Osteoblast (primary cell): Measurements from ENCODE around the gene TMEM248. TPM values are rescaled to one million over a fixed set of nuclear protein-coding genes. Genes with fewer than 3 reads are reported as not detected.

Source experiments
- DNase-seq: peaks from one replicate; pipeline ENCODE4 v3.0.0; 2011; ENCODE audit warnings: low spot score, mixed read lengths; ENCODE audit not compliant: insufficient read length; ENCODE audit errors: missing footprints
- H2AFZ ChIP-seq: 2 replicates; pipeline ENCODE4 v1.6.0; 2011; ENCODE audit warnings: mild to moderate bottlenecking, low read length
- H3K27ac ChIP-seq: 2 replicates; pipeline ENCODE4 v1.5.1; 2011; ENCODE audit warnings: mild to moderate bottlenecking, low read depth, low read length, moderate library complexity
- H3K27me3 ChIP-seq: 2 replicates; pipeline ENCODE4 v1.6.0; 2012; ENCODE audit warnings: mild to moderate bottlenecking, control low read depth, inconsistent platforms, low read length, moderate library complexity; ENCODE audit not compliant: insufficient read depth
- H3K36me3 ChIP-seq: 2 replicates; pipeline ENCODE4 v1.5.1; 2011; ENCODE audit warnings: mild to moderate bottlenecking, low read length, control low read depth, moderate library complexity; ENCODE audit not compliant: insufficient read depth
- H3K4me1 ChIP-seq: 2 replicates; pipeline ENCODE4 v1.5.1; 2011; ENCODE audit warnings: mild to moderate bottlenecking, low read length, control low read depth, moderate library complexity; ENCODE audit not compliant: insufficient read depth
- H3K4me2 ChIP-seq: 2 replicates; pipeline ENCODE4 v1.6.0; 2011; ENCODE audit warnings: mild to moderate bottlenecking, low read length; ENCODE audit not compliant: insufficient read depth
- H3K4me3 ChIP-seq: fragments of 200-600 bp; sonication (generic); 3 replicates; pipeline ENCODE4 v1.5.1; 2012; ENCODE audit warnings: mild to moderate bottlenecking, low read length, inconsistent platforms; ENCODE audit not compliant: insufficient read depth
- H3K79me2 ChIP-seq: 2 replicates; pipeline ENCODE4 v1.6.0; 2012; ENCODE audit warnings: mild to moderate bottlenecking, low read length, control low read depth, inconsistent platforms; ENCODE audit not compliant: insufficient read depth
- H3K9me3 ChIP-seq: 2 replicates; pipeline ENCODE4 v1.5.1; 2011; ENCODE audit warnings: low read depth, low read length, control low read depth
- H4K20me1 ChIP-seq: 2 replicates; pipeline ENCODE4 v1.6.0; 2012; ENCODE audit warnings: mild to moderate bottlenecking, low read length, control low read depth; ENCODE audit not compliant: insufficient read depth
- CTCF ChIP-seq: IDR thresholded peaks from 2 replicates; pipeline ENCODE4 v1.5.1; 2011; ENCODE audit warnings: mild to moderate bottlenecking, low read depth, low read length, moderate library complexity; ENCODE audit errors: extremely low read depth
- total RNA-seq: library from RNA; depleted of rRNA; stranded (reverse); fragments of >200 nt; gene quantifications from 2 replicates; pipeline ENCODE4 v1.2.3, GENCODE V29; 2012

TMEM248 gene
- total RNA-seq, 1 donor: 118 TPM

- TF ChIP-seq CTCF: no peak
- Histone ChIP-seq H3K4me3 (no peak overlapping the region), H3K36me3 (peaks cover 69% of the 10 kb centered on the region), H3K9me3 (no peaks in the 10 kb centered on the region), H3K79me2 (peaks cover under 1% of the 10 kb centered on the region), H3K4me2 (no peak overlapping the region), H3K27me3 (no peaks in the 10 kb centered on the region), H3K27ac (peak overlapping the region; percentile 8), H4K20me1 (peaks cover 3% of the 10 kb centered on the region), H3K4me1 (peaks cover 6% of the 10 kb centered on the region), H2AFZ (no peak overlapping the region)
- no peak for DNase-seq
These were observed 29.3 kb downstream of the TMEM248 start for GRCh38 chr7:66950311-66950710.

- Histone ChIP-seq H2AFZ (no peak overlapping the region), H3K27ac (peak overlapping the region; percentile 8), H3K9me3 (no peaks in the 10 kb centered on the region), H3K27me3 (no peaks in the 10 kb centered on the region), H3K79me2 (no peaks in the 10 kb centered on the region), H3K36me3 (peaks cover 72% of the 10 kb centered on the region), H4K20me1 (peaks cover 3% of the 10 kb centered on the region), H3K4me1 (peaks cover 6% of the 10 kb centered on the region), H3K4me3 (no peak overlapping the region), H3K4me2 (no peak overlapping the region)
- TF ChIP-seq CTCF: no peak
- peak; percentile 41 for DNase-seq
These were observed 29.7 kb downstream of the TMEM248 start for GRCh38 chr7:66950763-66951162.

- Histone ChIP-seq H3K4me1 (peaks cover 6% of the 10 kb centered on the region), H3K4me2 (no peak overlapping the region), H3K27me3 (no peaks in the 10 kb centered on the region), H2AFZ (no peak overlapping the region), H3K4me3 (no peak overlapping the region), H3K36me3 (peaks cover 85% of the 10 kb centered on the region), H3K9me3 (no peaks in the 10 kb centered on the region), H4K20me1 (peaks cover 3% of the 10 kb centered on the region), H3K27ac (peak overlapping the region; percentile 51), H3K79me2 (no peaks in the 10 kb centered on the region)
- peak; percentile 84 for DNase-seq
- TF ChIP-seq CTCF: no peak
These were observed 31.5 kb downstream of the TMEM248 start for GRCh38 chr7:66952343-66953043.

GRCh38 chr7:66953044-66953427 lies 32.0 kb downstream of the TMEM248 start:
- no peak for DNase-seq
- H3K4me3 ChIP-seq: no peak overlapping the region
- H3K4me2 ChIP-seq: no peak overlapping the region
- no peaks in the 10 kb centered on the region for H3K79me2 ChIP-seq
- H2AFZ ChIP-seq: no peak overlapping the region
- no peaks in the 10 kb centered on the region for H3K27me3 ChIP-seq
- no peaks in the 10 kb centered on the region for H3K9me3 ChIP-seq
- peaks cover 86% of the 10 kb centered on the region for H3K36me3 ChIP-seq
- peaks cover 3% of the 10 kb centered on the region for H4K20me1 ChIP-seq
- peaks cover 6% of the 10 kb centered on the region for H3K4me1 ChIP-seq
- TF ChIP-seq CTCF: no peak
- no peak overlapping the region for H3K27ac ChIP-seq
